Measurements from ENCODE around the gene PODN.

Gene PODN

GRCh38 chr1:53050310-53050709, 11.7 kb upstream of the PODN start:
- Histone ChIP-seq H3K9me3 (ENCODE audit: control extremely low read depth in 1 of 5, control insufficient read depth in 4 of 5, insufficient read depth in 2 of 5, low read depth in 1 of 5, low read length in 4 of 5) (no peaks in the 10 kb centered on the region), H3K4me1 (ENCODE audit: control extremely low read depth in 1 of 4, control insufficient read depth in 4 of 4, insufficient read depth in 4 of 4, low read length in 3 of 4) (no peaks in the 10 kb centered on the region), H3K27ac (ENCODE audit: insufficient read depth in 1 of 2, low read depth in 1 of 2, low read length in 2 of 2, poor library complexity in 1 of 2, severe bottlenecking in 2 of 2) (no peak overlapping the region), H3K36me3 (ENCODE audit: control insufficient read depth in 4 of 4, insufficient read depth in 4 of 4, low read length in 3 of 4) (peaks cover 6 to 46% (median 22%) of the 10 kb centered on the region in 4 experiments), H3K4me3 (ENCODE audit: control insufficient read depth in 1 of 7, extremely low read depth in 1 of 7, insufficient read depth in 4 of 7, low read depth in 2 of 7, low read length in 6 of 7) (no peak overlapping the region), H3K27me3 (replicated peaks in 2 of 5; ENCODE audit: control insufficient read depth in 4 of 5, insufficient read depth in 5 of 5, low read length in 4 of 5) (no peaks in the 10 kb centered on the region)
- no CpG with 5 or more reads among the region's 2 CpGs for WGBS (ENCODE audit: insufficient coverage)
- no peak for DNase-seq
- ChIA-PET CTCF (no interaction called here), POLR2A (interaction anchor here (0.5 kb wide), 1 partner anchor 87 kb away, joined by 3 read pairs; no protein-coding TSS in a partner anchor)

- ChIA-PET CTCF (no interaction called here), POLR2A (interaction anchor here (0.8 kb wide), 1 partner anchor 9 kb away, joined by 3 read pairs; no protein-coding TSS in a partner anchor)
- WGBS (ENCODE audit: insufficient coverage) = no CpG with 5 or more reads among the region's 1 CpG
- no peaks in the 10 kb centered on the region for H3K4me1 ChIP-seq (ENCODE audit: control extremely low read depth in 1 of 4, control insufficient read depth in 4 of 4, insufficient read depth in 4 of 4, low read length in 3 of 4)
- H3K27ac ChIP-seq (ENCODE audit: insufficient read depth in 1 of 2, low read depth in 1 of 2, low read length in 2 of 2, poor library complexity in 1 of 2, severe bottlenecking in 2 of 2) = no peak overlapping the region
- H3K9me3 ChIP-seq (ENCODE audit: control extremely low read depth in 1 of 5, control insufficient read depth in 4 of 5, insufficient read depth in 2 of 5, low read depth in 1 of 5, low read length in 4 of 5) = peaks cover 0 to 1% (median 0%) of the 10 kb centered on the region in 5 experiments
- H3K27me3 ChIP-seq (replicated peaks in 2 of 5; ENCODE audit: control insufficient read depth in 4 of 5, insufficient read depth in 5 of 5, low read length in 4 of 5) = no peaks in the 10 kb centered on the region
- no peak for DNase-seq
- peaks cover 6 to 46% (median 22%) of the 10 kb centered on the region in 4 experiments for H3K36me3 ChIP-seq (ENCODE audit: control insufficient read depth in 4 of 4, insufficient read depth in 4 of 4, low read length in 3 of 4)
- no peak overlapping the region for H3K4me3 ChIP-seq (ENCODE audit: control insufficient read depth in 1 of 7, extremely low read depth in 1 of 7, insufficient read depth in 4 of 7, low read depth in 2 of 7, low read length in 6 of 7)
Measured at GRCh38 chr1:53051676-53052075, 10.3 kb upstream of the PODN start.

DNA sequence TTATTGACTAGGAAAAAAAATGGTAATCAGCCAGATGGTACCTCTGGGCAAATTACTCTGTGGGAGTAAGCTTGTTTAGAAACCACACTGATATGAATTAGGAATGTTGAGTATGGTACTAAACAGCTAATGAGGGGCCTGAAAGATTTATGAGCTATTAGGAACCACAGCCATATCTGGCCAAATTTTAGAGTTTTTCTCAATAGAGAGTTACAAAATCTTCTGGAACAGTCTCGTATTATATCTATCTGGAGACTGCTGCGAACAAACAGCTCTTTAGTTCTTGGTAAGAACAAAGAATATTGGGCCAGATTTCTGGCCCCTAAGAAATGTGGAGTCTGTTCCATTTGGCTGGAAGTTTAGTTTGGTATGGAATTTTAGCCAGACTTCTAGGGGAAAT, 4.9 kb upstream of the PODN start:
- ChIA-PET POLR2A (interaction anchor here (0.9 kb wide), 1 partner anchor 20 kb away, joined by 4 read pairs; no protein-coding TSS in a partner anchor), CTCF (no interaction called here)
- H3K9me3 ChIP-seq (ENCODE audit: control extremely low read depth in 1 of 5, control insufficient read depth in 4 of 5, insufficient read depth in 2 of 5, low read depth in 1 of 5, low read length in 4 of 5) = peaks cover 0 to 3% (median 0%) of the 10 kb centered on the region in 5 experiments
- no peak for DNase-seq
- peaks cover 0 to 12% (median 3%) of the 10 kb centered on the region in 4 experiments for H3K36me3 ChIP-seq (ENCODE audit: control insufficient read depth in 4 of 4, insufficient read depth in 4 of 4, low read length in 3 of 4)
- no peak overlapping the region for H3K27ac ChIP-seq (ENCODE audit: insufficient read depth in 1 of 2, low read depth in 1 of 2, low read length in 2 of 2, poor library complexity in 1 of 2, severe bottlenecking in 2 of 2)
- H3K4me3 ChIP-seq (ENCODE audit: control insufficient read depth in 1 of 7, extremely low read depth in 1 of 7, insufficient read depth in 4 of 7, low read depth in 2 of 7, low read length in 6 of 7) = no peak overlapping the region
- WGBS (ENCODE audit: insufficient coverage) = 100% methylated on average over 2 of the region's 2 CpGs
- H3K4me1 ChIP-seq (ENCODE audit: control extremely low read depth in 1 of 4, control insufficient read depth in 4 of 4, insufficient read depth in 4 of 4, low read length in 3 of 4) = peaks cover 0 to 8% (median 7%) of the 10 kb centered on the region in 4 experiments
- peaks cover 10 to 35% (median 22%) of the 10 kb centered on the region in 5 experiments for H3K27me3 ChIP-seq (replicated peaks in 2 of 5; ENCODE audit: control insufficient read depth in 4 of 5, insufficient read depth in 5 of 5, low read length in 4 of 5)

DNA sequence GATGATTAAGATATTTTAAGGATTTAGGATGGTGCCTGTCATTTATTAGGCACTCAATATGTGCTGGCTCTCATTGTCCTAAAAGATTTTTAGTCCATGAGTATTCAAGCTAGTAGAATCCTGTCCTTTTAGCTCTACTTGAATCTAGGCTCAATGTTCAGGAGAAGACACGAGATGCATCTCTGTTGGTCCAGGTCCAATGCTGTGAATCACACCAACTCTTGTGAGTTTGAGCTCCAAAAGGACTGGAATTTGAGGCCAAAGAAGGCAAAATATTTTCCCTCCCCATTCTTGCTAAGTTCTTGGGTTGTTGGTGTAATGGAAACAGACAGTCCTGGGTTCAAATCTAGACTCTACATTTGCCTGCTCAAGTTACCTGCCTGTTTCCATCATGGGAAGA, 1.4 kb upstream of the PODN start:
- Histone ChIP-seq H3K4me1 (ENCODE audit: control extremely low read depth in 1 of 4, control insufficient read depth in 4 of 4, insufficient read depth in 4 of 4, low read length in 3 of 4) (peaks cover 0 to 19% (median 17%) of the 10 kb centered on the region in 4 experiments), H3K4me3 (ENCODE audit: control insufficient read depth in 1 of 7, extremely low read depth in 1 of 7, insufficient read depth in 4 of 7, low read depth in 2 of 7, low read length in 6 of 7) (no peak overlapping the region), H3K27ac (ENCODE audit: insufficient read depth in 1 of 2, low read depth in 1 of 2, low read length in 2 of 2, poor library complexity in 1 of 2, severe bottlenecking in 2 of 2) (no peak overlapping the region), H3K36me3 (ENCODE audit: control insufficient read depth in 4 of 4, insufficient read depth in 4 of 4, low read length in 3 of 4) (no peaks in the 10 kb centered on the region), H3K27me3 (replicated peaks in 2 of 5; ENCODE audit: control insufficient read depth in 4 of 5, insufficient read depth in 5 of 5, low read length in 4 of 5) (peaks cover 14 to 63% (median 32%) of the 10 kb centered on the region in 5 experiments), H3K9me3 (ENCODE audit: control extremely low read depth in 1 of 5, control insufficient read depth in 4 of 5, insufficient read depth in 2 of 5, low read depth in 1 of 5, low read length in 4 of 5) (peaks cover 0 to 3% (median 0%) of the 10 kb centered on the region in 5 experiments)
- WGBS (ENCODE audit: insufficient coverage) = 100% methylated on average over 1 of the region's 1 CpG
- ChIA-PET POLR2A (no interaction called here), CTCF (interaction anchor here (1.3 kb wide), 1 partner anchor 12 kb away, joined by 5 read pairs; no protein-coding TSS in a partner anchor)
- DNase-seq = no peak

GRCh38 chr1:53061123-53061858, 722 bp upstream of the PODN start:
- peaks cover 0 to 19% (median 17%) of the 10 kb centered on the region in 4 experiments for H3K4me1 ChIP-seq (ENCODE audit: control extremely low read depth in 1 of 4, control insufficient read depth in 4 of 4, insufficient read depth in 4 of 4, low read length in 3 of 4)
- ChIA-PET CTCF (no interaction called here), POLR2A (no interaction called here)
- DNase-seq = peak in 2 of 3 donors; percentile 22 to 40
- no peaks in the 10 kb centered on the region for H3K36me3 ChIP-seq (ENCODE audit: control insufficient read depth in 4 of 4, insufficient read depth in 4 of 4, low read length in 3 of 4)
- peak overlapping the region in 4 of 7 experiments; percentile 3 to 57 (median 42) for H3K4me3 ChIP-seq (ENCODE audit: control insufficient read depth in 1 of 7, extremely low read depth in 1 of 7, insufficient read depth in 4 of 7, low read depth in 2 of 7, low read length in 6 of 7)
- H3K27me3 ChIP-seq (replicated peaks in 2 of 5; ENCODE audit: control insufficient read depth in 4 of 5, insufficient read depth in 5 of 5, low read length in 4 of 5) = peaks cover 14 to 64% (median 32%) of the 10 kb centered on the region in 5 experiments
- H3K9me3 ChIP-seq (ENCODE audit: control extremely low read depth in 1 of 5, control insufficient read depth in 4 of 5, insufficient read depth in 2 of 5, low read depth in 1 of 5, low read length in 4 of 5) = peaks cover 0 to 2% (median 0%) of the 10 kb centered on the region in 5 experiments
- whole genome bisulfite sequencing (ENCODE audit: insufficient coverage) = 73% methylated on average over 9 of the region's 19 CpGs
- no peak overlapping the region for H3K27ac ChIP-seq (ENCODE audit: insufficient read depth in 1 of 2, low read depth in 1 of 2, low read length in 2 of 2, poor library complexity in 1 of 2, severe bottlenecking in 2 of 2)

GRCh38 chr1:53062708-53063591, 937 bp downstream of the PODN start:
- ChIA-PET CTCF (no interaction called here), POLR2A (no interaction called here)
- Histone ChIP-seq H3K27me3 (replicated peaks in 2 of 5; ENCODE audit: control insufficient read depth in 4 of 5, insufficient read depth in 5 of 5, low read length in 4 of 5) (peaks cover 14 to 62% (median 28%) of the 10 kb centered on the region in 5 experiments), H3K9me3 (ENCODE audit: control extremely low read depth in 1 of 5, control insufficient read depth in 4 of 5, insufficient read depth in 2 of 5, low read depth in 1 of 5, low read length in 4 of 5) (no peaks in the 10 kb centered on the region), H3K27ac (ENCODE audit: insufficient read depth in 1 of 2, low read depth in 1 of 2, low read length in 2 of 2, poor library complexity in 1 of 2, severe bottlenecking in 2 of 2) (no peak overlapping the region), H3K4me1 (ENCODE audit: control extremely low read depth in 1 of 4, control insufficient read depth in 4 of 4, insufficient read depth in 4 of 4, low read length in 3 of 4) (peaks cover 0 to 19% (median 17%) of the 10 kb centered on the region in 4 experiments), H3K36me3 (ENCODE audit: control insufficient read depth in 4 of 4, insufficient read depth in 4 of 4, low read length in 3 of 4) (no peaks in the 10 kb centered on the region), H3K4me3 (ENCODE audit: control insufficient read depth in 1 of 7, extremely low read depth in 1 of 7, insufficient read depth in 4 of 7, low read depth in 2 of 7, low read length in 6 of 7) (peak overlapping the region in 5 of 7 experiments; percentile 18 to 68 (median 35))
- DNase-seq = peak in 2 of 3 donors; percentile 17 to 26
- 16% methylated on average over 45 of the region's 61 CpGs for WGBS (ENCODE audit: insufficient coverage)

All from common myeloid progenitor, CD34-positive (primary cell).